ENCODE data around the gene SYPL1.

Gene SYPL1

GRCh38 chr7:106048706-106049020, 63.4 kb downstream of the SYPL1 start:
- DNase-seq = no peak

DNA sequence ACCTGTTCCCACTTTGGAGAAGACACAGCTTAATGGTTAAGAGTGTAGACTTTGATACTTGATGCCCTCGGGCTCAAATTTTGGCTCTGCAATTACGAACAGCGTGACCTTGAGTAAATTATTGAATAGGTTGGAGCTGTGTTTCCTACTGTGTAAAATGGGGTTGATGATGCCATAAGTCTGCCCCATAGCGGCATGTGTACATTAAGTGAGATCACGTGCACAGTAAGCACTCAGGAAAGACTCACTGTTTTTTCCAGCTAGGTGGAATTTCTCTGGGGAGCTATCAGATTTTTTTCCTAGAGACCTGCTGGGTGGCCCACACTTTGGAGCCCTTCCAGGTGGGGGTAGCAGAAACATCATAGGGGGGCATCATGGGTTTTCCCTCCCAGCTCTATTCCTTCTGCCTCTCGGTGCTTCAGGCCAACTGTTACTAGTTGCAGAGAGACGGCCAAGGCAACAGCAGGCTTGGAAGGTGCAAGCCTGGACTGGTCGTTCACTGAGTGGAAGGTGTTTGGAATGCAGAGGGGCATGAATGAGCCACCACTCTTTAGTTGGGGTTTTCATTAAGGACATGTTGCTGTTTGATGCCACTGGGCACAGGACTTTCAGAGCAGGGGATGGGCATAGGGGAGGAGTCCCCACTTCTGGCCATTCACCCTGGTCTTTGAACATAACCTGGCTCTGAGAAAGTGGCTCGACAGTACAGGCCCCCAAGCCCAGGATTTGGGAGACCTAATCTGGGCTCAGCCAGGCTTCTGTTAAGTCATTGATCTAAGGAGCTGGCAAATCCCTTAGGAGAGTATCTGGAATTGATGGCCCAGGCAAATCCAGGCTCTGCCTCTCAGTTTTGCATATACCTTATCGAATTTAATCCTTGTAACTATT, 64.0 kb downstream of the SYPL1 start:
- DNase-seq = no peak

- no peak for DNase-seq
These were observed 64.9 kb downstream of the SYPL1 start for GRCh38 chr7:106047184-106047583.

DNA sequence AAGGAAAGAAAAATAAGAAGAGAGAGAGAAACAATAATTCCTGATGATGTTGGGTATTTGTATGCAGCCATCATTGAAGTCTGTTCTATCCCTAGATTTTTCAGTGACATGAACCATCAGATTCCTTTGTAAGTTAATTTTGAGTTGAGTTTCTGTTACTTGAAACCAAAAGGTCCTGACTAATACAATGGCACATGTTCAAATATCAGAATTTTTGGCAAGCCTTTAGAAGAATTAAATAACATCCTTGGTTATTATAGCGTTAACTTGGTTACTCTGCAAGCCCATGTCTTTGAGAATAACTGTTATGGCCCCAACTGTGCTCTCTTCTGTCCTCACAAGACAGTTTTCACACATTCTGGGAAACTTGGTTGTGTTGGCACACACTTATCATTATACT, 66.5 kb downstream of the SYPL1 start:
- DNase-seq = no peak

DNA sequence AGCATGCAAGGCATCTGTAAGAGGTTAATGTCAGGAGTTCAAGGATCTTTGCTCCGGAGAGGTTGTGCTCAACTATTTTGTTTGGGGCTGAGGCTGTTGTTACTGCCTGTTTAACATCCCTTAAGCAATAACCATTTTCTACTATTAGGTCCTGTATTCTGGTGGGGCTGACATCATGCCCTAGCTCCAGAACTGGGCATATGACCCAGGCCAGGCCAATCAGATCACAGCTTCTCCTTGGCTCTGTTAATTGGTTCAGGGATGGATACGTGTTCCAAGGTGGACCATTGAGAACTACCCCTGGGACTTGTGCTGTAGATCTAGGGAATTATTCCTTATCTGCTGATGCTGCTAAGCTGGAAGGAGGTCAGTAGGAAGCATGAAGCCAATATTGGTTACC, 67.0 kb downstream of the SYPL1 start:
- no peak for DNase-seq

- DNase-seq = no peak
These were observed 69.9 kb downstream of the SYPL1 start for GRCh38 chr7:106042196-106042611.

- DNase-seq = peak in 1 of 2 experiments; percentile 16
These were observed 70.9 kb downstream of the SYPL1 start for GRCh38 chr7:106041140-106041717.

Measured in stimulated activated CD4-positive, alpha-beta T cell treated with anti-CD3 and anti-CD28 coated beads, Interleukin-4, amount 100 ng/mL, for 4 hours (primary cell).